GM19468 (cell line): ENCODE results near the gene HID1.
"Not testable (repeated sequence)": the region's sequence is repeated elsewhere in the genome, so short reads cannot be mapped to it uniquely, and the experiment has no call there.

Source experiments
- ATAC-seq: cut with Tn5 transposase; IDR thresholded peaks from one replicate; pipeline ENCODE4 v1.9.1; 2021; ENCODE audit warnings: mild to moderate bottlenecking, moderate library complexity, moderate number of reproducible peaks; ENCODE audit not compliant: unreplicated experiment; ENCODE audit errors: extremely low read depth

Gene HID1

DNA sequence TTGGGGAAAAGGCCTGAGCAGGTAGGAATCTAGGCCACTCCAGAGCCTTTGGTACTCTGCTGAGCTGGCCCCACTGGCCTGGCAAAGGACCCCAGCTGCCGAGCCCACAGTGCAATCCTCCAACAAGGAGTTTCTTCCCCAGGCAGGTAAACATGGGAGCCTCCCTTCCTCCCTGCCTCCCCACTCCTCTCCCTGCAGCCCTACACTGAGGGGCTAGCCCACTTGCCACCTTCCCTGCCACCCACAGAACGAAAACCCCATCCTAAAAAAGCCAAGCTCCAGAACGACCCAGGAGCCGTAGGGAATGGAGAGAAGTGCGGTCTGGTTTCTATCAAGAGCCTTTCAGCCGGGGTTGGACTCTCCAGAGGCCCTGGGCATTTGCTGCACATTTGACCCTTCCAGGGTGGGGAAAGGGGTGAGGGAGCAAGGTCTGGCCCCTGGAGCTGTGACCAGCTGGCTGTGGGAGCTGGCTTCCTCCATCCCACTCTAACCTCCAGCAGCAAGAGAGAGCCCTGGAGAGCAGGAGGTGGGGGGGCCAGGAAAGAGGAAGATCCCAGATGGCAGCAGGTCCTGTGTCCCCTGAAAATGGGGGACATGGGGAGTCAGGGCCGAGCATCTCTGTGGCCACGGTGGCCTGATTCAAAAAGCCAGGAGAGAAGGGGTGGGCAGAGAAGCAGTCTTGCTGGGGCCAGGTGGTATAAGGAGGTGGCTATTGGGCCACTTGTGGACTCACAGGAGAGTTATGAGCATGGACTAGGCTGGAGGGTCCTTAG lies 1.3 kb downstream of the HID1 start:
- ATAC-seq = no peak

DNA sequence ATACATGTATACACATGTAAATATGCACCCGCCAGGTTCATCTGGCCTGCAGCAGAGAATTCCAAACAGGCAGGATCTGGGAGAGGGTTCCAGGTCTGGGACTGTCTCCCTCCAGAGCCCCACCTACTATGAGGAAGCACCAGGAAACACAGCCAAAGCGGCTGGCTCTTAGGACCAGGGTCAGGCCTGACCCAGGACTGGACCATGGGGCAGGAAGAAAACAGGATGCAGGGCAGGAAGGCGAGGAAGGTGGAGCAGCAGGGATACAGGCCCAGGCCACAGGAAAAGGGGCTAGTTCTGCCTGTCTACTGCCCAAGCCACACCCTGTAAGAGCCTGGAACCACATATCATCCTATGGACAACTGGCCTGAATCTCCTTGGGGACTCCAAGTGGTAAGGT lies 2.2 kb downstream of the HID1 start:
- no peak for ATAC-seq

DNA sequence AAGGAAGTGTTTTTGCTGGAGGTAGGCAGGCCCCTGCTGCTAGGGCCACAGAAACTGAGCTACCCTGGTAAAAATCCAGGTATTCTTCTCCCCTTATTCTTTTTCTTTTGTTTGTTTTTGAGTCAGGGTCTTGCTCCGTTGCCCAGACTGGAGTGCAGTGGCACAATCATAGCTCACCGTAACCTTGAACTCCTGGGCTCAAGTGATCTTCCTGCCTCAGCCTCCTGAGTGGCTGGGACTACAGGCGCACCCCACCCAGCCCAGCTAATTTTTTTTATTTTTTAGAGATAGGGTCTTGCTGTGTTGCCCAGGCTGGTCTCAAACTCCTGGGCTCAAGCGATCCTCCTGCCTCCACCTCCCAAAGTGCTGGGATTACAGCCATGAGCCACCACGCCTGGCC lies 3.1 kb downstream of the HID1 start:
- not testable (repeated sequence) for ATAC-seq

DNA sequence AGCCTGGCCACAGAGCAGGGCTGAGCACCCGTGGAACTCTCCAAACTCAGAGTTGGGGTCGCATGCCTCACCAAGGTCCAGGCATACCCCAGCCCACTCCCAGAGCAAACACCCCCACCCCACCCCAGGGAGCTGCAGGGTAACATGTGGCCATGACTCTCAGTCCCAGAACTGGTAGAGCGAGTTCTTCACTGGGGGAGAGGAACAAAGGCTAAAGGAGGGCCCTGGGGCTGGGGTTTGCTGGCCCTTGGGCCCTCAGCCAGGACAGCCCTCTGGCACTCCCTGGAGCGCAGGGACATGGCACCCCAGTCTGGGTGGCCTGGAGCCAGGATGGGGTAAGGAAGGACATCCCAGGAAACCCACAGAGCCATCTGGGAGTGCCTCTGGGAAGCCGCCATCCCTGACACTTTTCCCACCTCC lies 4.2 kb downstream of the HID1 start:
- no peak for ATAC-seq

DNA sequence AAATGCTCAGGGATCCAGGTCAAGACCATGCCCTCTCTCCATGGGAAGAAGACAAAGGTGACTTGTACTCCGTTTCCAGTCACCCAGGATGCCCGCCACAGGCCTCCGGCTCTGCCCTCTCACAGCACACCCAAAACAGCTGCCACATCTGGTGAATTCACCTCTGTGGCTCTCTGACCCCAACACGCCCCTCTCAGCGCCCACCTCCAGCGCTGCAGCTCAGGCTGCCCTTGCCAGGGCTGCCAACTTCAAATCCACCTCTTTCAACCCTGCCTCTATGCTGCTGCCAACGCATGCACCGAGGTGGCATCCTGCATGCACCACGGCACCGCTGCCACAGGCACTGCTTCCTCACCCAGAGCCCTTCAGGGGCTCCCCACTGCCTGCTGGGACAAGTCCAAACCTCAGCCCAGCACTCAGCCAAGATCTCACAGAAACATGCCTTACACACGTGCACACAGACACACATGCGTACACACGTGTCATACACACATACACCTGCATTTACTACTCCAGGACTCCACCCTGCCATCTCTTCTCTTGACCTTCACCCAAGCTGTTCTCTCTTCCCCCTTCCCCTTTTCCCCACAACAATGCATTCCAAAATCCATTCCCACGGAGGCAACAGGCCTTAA lies 7.5 kb downstream of the HID1 start:
- no peak for ATAC-seq

DNA sequence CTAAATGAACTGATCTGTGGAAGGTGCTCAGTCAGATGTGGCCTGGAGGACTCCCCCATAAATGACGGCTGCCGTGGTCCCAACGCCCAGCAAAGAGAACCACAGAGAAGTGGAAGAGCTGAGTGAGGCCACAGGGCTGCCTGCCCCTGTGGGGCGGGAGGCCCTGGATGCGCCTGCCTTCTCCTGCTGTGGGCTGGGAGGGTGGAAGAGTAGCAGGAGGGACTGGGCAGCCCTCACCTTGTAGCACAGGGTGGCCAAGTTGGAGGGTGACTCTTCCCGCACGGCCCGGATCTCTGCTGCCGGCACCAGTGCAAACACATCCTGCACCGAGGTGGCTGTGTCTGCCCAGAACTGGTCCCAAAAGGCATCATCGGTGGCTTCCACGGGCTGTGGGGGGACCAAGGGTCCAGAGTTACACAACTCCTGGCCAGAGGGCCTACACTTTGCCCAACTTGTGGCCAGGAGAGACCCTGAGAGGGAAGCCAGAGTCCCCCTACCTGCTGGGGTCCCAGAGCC lies 8.3 kb downstream of the HID1 start:
- ATAC-seq = no peak

DNA sequence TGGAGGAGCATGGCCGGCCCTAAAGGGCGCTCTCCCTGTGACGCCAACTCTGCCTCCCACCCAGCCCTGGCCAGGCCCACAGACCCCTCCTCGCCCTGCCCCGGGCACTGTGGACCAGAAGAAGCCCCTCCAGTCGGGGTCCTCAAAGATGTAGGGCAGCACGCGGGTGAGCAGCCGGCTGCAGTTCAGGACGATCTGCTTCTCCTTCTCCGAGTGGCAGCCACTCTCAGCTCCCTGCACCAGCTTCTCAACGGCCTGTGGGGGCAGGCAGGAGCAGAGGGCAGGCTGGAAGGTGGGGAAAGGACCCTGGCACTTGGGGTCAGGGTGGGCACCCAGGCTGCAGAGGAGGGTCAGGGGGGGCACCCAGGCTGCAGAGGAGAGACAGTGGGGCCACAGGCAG lies 8.9 kb downstream of the HID1 start:
- no peak for ATAC-seq

DNA sequence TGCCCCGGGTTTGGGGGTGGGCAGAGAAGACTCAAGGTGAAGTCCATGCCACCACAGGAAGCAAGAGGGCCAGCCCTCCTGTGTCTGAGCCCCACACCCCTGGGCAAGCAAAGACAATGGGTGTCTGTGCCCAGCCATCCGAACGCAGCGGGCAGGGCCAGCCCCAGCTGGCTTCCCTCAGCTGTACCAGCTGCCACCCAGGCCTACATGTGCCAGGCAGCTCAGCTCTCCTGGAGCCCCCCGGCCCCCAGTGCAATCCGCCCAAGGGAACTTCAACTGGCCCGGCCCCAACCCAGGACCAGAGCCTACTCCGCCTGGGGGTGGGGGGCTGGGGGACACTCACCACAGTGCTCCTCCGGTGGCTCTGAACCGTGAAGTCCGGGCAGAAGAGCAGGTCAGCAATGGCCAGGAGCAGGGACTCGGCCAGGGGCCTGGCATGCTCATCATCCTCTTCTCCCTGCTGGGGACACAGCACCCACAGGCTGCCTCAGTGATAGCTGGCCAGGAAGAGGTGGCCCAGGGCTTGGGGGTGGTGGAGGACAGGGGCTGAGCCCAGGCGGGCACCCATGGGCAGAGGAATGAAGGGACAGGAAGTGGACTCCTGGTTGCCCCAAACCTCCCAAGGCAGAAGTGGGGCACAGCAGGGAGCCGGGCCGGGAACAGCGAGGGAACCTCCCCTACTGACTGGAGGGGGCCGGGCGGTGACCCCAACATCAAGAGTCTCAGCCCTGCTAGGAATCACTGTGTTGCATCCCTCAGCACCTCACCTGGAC lies 9.8 kb downstream of the HID1 start:
- ATAC-seq = no peak

DNA sequence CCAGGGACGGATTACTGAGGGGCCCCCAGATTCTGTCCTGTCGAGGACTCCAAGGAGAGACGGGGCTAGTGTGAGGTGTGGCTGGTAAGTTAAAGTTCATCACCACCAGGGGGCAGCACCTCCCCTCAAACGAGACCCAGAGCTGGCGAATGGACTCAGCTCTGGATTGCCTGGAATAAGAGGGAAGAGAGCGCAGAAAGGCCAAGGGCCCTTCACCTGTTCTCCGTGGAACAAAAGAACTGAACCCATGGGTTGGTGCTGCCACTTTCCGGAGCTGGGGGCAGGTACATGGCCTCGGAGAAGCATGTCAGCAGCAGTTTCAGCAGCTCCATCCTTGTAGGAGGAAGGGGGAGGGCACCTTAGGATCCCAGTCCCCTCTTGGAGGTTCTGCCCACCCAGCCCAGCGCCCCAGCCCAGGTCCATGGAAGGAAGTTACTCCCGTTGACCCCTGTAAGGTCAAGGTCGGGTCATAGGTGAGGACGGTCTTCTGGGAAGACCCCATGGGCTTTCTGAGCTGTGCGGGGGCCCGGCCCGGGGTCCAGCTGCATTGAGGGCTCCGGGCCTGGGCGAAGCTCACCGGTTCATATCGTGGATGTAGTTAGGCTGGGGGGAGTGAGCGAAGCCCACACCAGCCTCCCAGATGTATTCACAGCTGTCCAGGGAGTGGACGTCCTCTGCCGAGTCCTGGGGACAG lies 10.8 kb downstream of the HID1 start:
- ATAC-seq = no peak

DNA sequence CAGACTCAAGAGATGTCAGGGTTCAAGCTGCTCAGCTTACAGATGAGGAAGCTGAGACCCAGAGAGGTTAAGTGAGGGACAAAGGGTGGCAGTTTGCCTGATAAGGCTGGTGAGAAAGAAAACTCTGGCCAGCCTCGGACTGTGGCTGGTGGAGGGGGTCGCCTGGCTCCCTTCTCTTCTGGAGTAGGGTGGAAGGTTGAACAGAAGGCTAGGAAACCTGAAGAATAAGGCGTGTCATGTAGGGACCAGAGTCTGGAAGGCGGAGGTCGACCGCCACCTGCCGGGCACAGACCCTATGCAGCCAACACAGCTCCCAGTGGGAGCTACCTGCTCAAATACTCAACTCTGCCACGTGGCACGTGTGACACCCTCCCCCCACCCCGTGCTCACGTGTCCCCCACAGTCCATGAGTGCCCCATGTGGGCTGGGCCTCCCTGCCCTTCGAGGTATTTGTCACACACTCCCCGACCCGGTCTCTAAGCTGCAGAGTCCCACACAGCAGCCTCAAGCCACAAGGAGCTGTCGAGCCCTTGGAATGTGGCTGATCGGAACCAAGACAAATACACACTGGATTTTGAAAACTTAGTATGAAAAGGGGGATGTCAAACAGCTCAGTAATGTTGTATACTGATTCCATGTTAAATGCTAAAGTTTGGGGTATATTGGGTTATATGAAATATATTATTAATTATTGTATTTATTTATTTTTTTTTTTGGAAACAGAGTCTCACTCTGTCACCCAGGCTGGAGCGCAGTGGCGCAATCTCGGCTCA lies 11.8 kb downstream of the HID1 start:
- peak; percentile 36 for ATAC-seq

DNA sequence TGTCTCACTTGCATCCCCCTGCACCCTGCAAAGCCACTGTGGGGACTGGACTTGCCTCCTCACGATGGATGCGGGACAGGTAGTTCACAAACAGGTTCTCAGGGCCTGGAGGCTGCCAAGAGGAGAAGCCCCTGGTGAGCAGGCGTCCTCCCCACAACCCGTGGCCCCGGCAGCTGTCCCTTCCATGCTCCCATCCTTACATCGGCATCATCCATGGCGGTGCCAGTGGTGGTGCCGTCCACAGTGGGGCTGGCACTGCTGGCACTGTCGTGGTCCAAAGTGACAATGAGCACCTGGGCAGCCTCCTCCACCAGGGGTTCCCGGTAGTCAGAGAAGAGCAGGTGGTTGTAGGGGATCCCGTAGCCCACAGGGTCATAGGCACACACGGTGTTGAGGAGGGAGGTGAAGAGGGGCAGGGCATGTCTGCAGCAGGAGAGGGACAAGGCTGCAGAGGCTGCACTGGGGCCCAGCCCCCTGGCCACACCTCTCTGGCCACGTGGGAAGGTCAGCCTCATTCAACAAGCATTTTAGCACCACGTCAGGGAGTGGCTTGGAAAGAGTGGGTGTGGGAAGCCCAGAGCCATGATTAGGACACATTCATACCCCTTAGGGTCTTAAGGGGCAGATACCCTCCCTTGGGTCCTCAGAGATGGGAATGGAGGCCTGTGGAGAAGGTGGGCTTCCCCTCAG lies 12.6 kb downstream of the HID1 start:
- ATAC-seq = no peak

DNA sequence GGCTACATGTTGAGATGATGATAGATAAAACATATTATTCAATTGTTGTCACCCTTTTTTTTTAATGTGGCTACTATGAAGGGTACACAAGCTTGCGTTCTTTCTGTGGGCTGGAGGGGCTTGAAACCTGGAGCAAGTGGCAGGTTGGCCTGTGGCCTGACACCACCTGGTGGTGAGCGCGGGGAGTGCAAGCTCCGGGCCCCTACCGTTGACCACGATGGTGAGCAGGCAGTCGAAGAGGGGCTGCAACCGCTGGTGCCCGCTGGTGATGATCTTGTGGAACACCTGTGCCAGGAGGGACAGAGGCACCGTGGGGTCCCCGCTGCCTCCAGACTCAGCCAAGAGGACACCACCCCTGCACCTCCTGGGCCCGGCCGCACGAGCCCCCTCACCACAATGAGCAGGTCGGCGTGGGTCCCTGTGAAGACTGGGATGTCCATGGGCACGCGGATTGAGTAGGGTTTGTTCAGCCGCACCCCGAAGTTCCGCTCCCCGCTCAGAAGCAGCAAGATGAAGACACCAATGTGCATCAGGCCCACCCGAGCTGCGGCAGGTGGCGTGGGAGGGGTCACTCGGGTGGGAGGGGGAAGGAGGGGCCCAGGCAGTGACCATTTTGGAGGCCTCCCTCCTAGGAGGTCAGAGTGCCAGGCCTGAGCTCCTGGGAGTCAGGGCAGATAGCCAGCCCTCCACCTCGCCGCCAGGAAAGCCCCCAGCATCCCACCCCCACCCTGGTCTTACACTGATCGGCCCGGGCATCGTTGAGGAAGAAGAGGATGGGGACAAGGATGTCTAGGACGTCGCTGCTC lies 14.4 kb downstream of the HID1 start:
- ATAC-seq = no peak

DNA sequence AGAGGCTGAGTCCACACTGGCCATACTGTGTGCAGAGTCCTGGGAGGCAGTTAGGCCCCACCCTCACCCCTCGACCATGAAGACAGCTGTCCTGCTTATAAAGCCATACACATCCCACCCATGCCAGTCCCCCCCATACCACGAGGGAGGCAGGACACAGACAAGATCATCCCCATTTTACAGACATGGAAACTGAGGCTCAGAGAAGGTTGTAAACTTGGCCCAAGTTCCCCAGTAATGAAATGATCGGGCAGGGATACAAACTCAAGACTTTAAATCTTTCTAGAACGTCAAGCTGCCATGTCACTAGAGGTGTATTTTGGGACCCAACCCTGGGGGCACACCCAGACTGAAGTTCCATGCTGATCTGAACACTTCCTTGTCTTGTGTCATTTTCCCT lies 16.5 kb downstream of the HID1 start:
- no peak for ATAC-seq

DNA sequence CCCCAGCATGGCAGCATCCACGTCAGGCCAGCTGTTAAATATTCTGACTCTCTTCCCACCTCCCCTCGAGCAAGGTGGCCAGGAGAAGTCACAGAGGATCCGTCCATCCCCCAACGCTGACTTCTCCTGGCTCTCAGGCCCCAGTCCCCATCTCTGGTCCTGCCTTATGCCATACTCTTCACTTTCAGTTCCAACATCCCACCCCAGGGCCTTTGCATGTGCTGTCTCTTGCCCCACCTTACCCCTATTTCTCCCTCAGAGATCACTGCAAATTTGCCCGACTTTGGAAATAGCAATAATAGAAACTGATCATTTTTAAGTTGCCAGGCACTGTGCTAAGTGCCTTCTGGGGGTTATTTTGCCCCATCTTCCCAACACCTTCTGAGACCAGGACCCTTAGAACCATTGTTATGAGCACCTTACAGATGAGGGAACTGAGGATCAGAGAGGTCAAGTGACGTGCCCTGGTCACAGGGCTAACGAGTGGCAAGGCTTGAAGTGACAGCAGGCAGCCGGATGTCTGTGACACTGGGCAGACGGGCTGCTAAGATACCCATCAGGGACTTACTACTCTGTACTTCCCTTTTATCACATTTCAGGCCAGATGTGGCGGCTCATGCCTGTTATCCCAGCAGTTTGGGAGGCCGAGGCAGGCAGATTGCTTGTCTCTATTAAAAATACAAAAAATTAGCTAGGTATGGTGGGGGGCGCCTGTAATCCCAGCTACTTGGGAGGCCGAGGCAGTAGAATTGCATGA lies 17.7 kb downstream of the HID1 start:
- ATAC-seq = no peak

DNA sequence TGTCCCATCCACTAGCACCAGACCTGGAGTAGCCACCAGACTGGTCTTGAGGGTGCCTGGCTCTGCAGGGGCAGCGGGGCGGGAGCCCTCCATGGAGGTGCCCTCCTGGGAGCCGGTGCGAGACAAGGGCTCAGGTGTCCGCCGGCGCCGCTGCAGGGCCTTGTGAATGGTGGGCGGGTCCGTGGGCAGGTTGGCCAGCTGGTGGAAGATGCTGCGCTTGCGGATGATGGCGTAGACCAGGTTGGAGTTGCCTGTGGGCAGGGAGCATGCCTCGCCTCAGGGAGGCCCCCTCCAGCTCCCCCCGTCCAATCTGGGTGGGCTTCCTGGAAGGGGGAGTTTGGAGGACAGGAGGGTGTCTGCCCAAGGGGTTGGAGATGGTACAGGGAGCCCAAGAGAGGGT lies 18.4 kb downstream of the HID1 start:
- ATAC-seq = no peak

DNA sequence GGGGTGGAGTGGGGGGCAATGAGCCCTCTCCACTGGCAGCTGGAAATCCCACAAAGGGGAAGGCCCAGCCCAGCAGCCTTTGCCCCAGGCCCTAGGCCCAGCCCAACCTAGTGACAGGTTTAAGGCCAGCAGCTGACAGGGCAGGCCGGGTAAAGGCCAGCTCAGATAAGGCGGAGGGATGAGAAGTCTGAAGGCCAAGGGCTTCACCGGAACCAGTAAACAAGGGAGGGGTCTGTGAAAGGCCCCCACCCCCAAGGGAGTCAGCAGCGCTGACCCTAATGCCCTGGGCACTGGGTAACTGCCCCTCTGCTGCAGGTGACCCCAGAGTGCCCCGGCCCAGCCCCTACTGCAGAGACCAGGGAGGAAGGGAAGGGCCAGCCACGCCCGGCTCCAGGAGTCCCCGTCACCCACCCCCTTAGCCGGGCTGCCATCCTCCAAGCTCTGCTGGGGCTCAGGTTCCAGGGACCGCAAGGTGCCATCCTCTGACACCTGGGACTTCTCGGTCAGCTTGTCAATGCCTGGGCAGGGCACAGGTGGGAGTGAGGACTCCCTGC lies 19.3 kb downstream of the HID1 start:
- ATAC-seq = no peak

DNA sequence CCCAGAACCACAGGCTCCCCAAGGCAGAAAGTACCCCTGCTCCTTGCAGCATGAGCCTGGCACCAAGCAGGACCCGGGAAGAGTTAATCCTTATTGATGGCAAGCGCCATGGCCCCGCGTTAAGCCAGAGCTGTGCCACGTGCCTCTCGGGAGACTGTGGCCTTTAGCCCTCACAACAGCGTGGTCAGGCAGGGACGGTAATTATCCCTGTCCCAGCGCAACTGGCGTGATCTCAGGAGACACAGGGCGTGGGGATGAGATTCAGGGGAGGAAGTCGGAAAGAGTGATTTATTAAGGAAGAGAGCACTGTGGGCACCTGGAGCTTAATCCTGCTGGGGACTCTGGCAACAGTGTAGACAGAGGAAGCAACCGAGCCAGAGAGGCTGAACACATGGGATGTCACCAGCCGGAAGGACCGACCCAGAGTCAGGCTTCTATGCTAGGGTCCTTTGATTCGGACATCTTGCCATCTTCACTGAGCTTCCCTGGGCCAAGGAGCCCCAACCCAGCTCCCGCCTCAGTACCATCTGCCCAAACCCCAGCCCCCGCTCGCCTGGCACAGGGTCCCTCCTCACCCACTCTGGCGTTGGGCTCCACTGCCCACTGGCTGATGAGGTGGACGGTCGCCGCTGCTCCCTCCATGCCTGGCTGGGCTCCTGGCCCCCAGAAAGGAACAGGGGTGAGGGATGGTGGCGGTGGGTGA lies 20.0 kb downstream of the HID1 start:
- ATAC-seq = no peak
